Astrocyte (in vitro differentiated cells and primary cell): ENCODE data around the gene NDUFA9. TPM values are rescaled to one million over a fixed set of nuclear protein-coding genes. Genes with fewer than 3 reads are reported as not detected.

ENCODE experiments used
- DNase-seq: peaks from one replicate; pipeline ENCODE4 v3.0.0-alpha.2; 2010; ENCODE audit warnings: low read depth
- FAIRE-seq: peaks from 2 replicates; lab custom pipeline; 2011; peaks lifted over from hg19 to GRCh38; lab: Jason Lieb, UNC
- H2AFZ ChIP-seq: 2 replicates; pipeline ENCODE4 v1.6.0; 2012; ENCODE audit warnings: low read depth, low read length, inconsistent platforms
- H3K27ac ChIP-seq: 2 replicates; pipeline ENCODE4 v1.5.1; 2011; ENCODE audit warnings: low read depth, low read length, inconsistent platforms
- H3K27me3 ChIP-seq: 2 replicates; pipeline ENCODE4 v1.6.0; 2011; ENCODE audit warnings: low read length, inconsistent platforms; ENCODE audit not compliant: insufficient read depth
- H3K36me3 ChIP-seq: 2 replicates; pipeline ENCODE4 v1.5.1; 2011; ENCODE audit warnings: low read length, inconsistent platforms; ENCODE audit not compliant: insufficient read depth
- H3K4me1 ChIP-seq: 2 replicates; pipeline ENCODE4 v1.5.1; 2011; ENCODE audit warnings: low read length, inconsistent platforms; ENCODE audit not compliant: insufficient read depth
- H3K4me2 ChIP-seq: 2 replicates; pipeline ENCODE4 v1.6.0; 2012; ENCODE audit warnings: low read length, inconsistent platforms
- H3K4me3 ChIP-seq: 2 replicates; pipeline ENCODE4 v1.5.1; 2011; ENCODE audit warnings: low read depth, mild to moderate bottlenecking, low read length, inconsistent platforms; ENCODE audit not compliant: insufficient read depth
- H3K79me2 ChIP-seq: 2 replicates; pipeline ENCODE4 v1.6.0; 2012; ENCODE audit warnings: mild to moderate bottlenecking, low read length, inconsistent platforms; ENCODE audit not compliant: insufficient read depth
- H3K9ac ChIP-seq: 2 replicates; pipeline ENCODE4 v1.6.0; 2012; ENCODE audit warnings: mild to moderate bottlenecking, low read length, inconsistent platforms
- H3K9me3 ChIP-seq: 2 replicates; pipeline ENCODE4 v1.5.1; 2012; ENCODE audit warnings: low read depth, mild to moderate bottlenecking, low read length, inconsistent platforms; ENCODE audit not compliant: insufficient read depth
- H4K20me1 ChIP-seq: 2 replicates; pipeline ENCODE4 v1.6.0; 2012; ENCODE audit warnings: low read length, inconsistent platforms; ENCODE audit not compliant: insufficient read depth
- H3K27ac Mint-ChIP-seq: one replicate; pipeline ENCODE4 v1.8.0; 2021; ENCODE audit warnings: mild to moderate bottlenecking, mixed read lengths; ENCODE audit not compliant: unreplicated experiment
- H3K27me3 Mint-ChIP-seq: one replicate; pipeline ENCODE4 v1.8.0; 2021; ENCODE audit warnings: low read depth, mixed read lengths; ENCODE audit not compliant: unreplicated experiment
- H3K36me3 Mint-ChIP-seq: one replicate; pipeline ENCODE4 v1.8.0; 2021; ENCODE audit warnings: low read depth, mixed read lengths; ENCODE audit not compliant: unreplicated experiment
- H3K4me1 Mint-ChIP-seq: one replicate; pipeline ENCODE4 v1.8.0; 2021; ENCODE audit warnings: low read depth, mixed read lengths; ENCODE audit not compliant: unreplicated experiment
- H3K4me3 Mint-ChIP-seq: one replicate; pipeline ENCODE4 v1.8.0; 2021; ENCODE audit warnings: mild to moderate bottlenecking, moderate library complexity, mixed read lengths; ENCODE audit not compliant: unreplicated experiment
- H3K9me3 Mint-ChIP-seq: one replicate; pipeline ENCODE4 v1.8.0; 2021; ENCODE audit warnings: mild to moderate bottlenecking, mixed read lengths; ENCODE audit not compliant: unreplicated experiment
- EZH2 ChIP-seq: IDR thresholded peaks from 2 replicates; pipeline ENCODE4 v1.6.1; 2012; ENCODE audit warnings: mild to moderate bottlenecking, low read length, inconsistent platforms; ENCODE audit not compliant: insufficient read depth
- total RNA-seq: library from RNA; stranded (reverse); gene quantifications from 2 replicates; pipeline ENCODE4 v1.2.1, GENCODE V29; 2021
- TF ChIP-seq, protein P1 (sequence below): IDR thresholded peaks from 2 replicates; pipeline ENCODE4 v1.5.1; 2011; ENCODE audit warnings: low read depth, mild to moderate bottlenecking, inconsistent platforms, low read length, moderate library complexity; ENCODE audit not compliant: insufficient read depth

The NDUFA9 gene
- total RNA-seq, 1 donor from 2014 or later: 101 TPM

DNA sequence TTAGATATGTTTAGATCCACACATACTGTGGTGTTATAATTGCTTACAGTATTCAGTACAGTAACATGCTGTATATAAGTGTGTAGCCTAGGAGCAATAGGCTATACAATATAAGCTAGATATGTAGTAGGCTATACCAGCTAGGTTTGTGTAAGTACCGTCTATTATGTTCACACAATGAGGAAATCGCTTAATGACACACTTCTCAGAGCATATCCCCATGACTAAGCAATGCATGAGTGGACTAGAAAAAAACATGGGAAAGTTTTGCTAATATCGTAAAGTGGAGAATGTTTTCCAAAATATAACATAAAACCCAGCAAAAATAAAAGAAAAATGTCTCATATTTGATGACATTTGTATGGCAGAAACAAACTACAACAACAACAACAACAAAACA is 27.4 kb upstream of the NDUFA9 start:
- H4K20me1 ChIP-seq: no peaks in the 10 kb centered on the region
- H3K27me3 ChIP-seq: peaks cover 2% of the 10 kb centered on the region
- H3K27ac Mint-ChIP-seq: no peak overlapping the region
- peaks cover 11% of the 10 kb centered on the region for H3K27me3 Mint-ChIP-seq
- no peaks in the 10 kb centered on the region for H3K79me2 ChIP-seq
- H3K9me3 ChIP-seq: no peaks in the 10 kb centered on the region
- TF ChIP-seq, protein P1, sequence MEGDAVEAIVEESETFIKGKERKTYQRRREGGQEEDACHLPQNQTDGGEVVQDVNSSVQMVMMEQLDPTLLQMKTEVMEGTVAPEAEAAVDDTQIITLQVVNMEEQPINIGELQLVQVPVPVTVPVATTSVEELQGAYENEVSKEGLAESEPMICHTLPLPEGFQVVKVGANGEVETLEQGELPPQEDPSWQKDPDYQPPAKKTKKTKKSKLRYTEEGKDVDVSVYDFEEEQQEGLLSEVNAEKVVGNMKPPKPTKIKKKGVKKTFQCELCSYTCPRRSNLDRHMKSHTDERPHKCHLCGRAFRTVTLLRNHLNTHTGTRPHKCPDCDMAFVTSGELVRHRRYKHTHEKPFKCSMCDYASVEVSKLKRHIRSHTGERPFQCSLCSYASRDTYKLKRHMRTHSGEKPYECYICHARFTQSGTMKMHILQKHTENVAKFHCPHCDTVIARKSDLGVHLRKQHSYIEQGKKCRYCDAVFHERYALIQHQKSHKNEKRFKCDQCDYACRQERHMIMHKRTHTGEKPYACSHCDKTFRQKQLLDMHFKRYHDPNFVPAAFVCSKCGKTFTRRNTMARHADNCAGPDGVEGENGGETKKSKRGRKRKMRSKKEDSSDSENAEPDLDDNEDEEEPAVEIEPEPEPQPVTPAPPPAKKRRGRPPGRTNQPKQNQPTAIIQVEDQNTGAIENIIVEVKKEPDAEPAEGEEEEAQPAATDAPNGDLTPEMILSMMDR: no peak
- TF ChIP-seq EZH2: no peak
- H3K4me1 Mint-ChIP-seq: no peaks in the 10 kb centered on the region
- H3K4me3 Mint-ChIP-seq: no peak overlapping the region
- DNase-seq (no peak), FAIRE-seq (no peak)
- no peak overlapping the region for H3K27ac ChIP-seq
- H3K9me3 Mint-ChIP-seq: no peaks in the 10 kb centered on the region
- no peak overlapping the region for H3K4me2 ChIP-seq
- no peaks in the 10 kb centered on the region for H3K36me3 Mint-ChIP-seq
- no peak overlapping the region for H3K9ac ChIP-seq
- H3K4me3 ChIP-seq: no peak overlapping the region
- no peaks in the 10 kb centered on the region for H3K36me3 ChIP-seq
- H2AFZ ChIP-seq: no peak overlapping the region
- H3K4me1 ChIP-seq: no peaks in the 10 kb centered on the region

DNA sequence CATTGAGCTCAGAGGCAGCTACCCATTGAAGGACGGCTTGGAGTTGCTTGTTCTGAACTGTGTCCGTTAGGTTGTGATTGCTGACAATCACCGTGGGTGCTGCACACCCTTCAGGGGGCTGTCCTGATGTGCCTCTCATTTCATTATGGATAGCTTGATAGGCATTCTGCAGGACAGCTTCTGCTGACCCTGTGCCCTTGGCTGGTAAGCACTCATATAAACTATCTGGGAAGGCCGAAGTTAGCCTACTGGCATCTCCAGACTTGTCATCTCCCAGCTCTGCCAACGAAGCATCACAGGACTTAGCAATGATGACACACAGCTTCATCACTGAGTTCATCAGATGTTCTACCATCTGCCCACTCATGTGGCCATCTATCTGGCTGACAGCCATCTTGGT is 22.4 kb upstream of the NDUFA9 start:
- FAIRE-seq: no peak
- H3K4me1 ChIP-seq: no peaks in the 10 kb centered on the region

DNA sequence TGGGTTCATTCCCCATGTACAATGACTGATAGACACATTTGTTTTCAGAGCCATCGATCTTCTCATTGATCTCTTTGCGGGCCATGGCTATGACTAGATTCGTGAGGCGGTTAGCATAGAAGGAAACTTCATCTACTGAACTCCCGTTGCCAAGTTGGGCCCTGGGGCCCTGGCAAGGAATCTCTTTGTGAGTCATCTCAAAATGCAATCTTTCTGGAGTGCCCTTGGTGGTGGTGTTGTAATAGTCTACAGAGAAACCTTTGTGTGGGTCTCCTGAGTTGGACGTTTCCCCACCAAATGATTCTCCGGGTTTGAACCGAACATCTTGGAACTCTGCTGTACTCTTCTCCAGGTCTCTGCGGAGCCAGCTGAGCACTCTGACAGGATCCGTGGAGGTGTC is 20.5 kb upstream of the NDUFA9 start:
- no peaks in the 10 kb centered on the region for H3K36me3 ChIP-seq
- no peak overlapping the region for H3K9ac ChIP-seq
- no peaks in the 10 kb centered on the region for H3K79me2 ChIP-seq
- H2AFZ ChIP-seq: no peak overlapping the region
- no peak overlapping the region for H3K4me2 ChIP-seq
- Mint-ChIP-seq H3K9me3 (peaks cover 9% of the 10 kb centered on the region), H3K4me1 (no peaks in the 10 kb centered on the region), H3K36me3 (no peaks in the 10 kb centered on the region), H3K27ac (no peak overlapping the region), H3K4me3 (no peak overlapping the region), H3K27me3 (peaks cover 17% of the 10 kb centered on the region)
- H3K27ac ChIP-seq: no peak overlapping the region
- no peaks in the 10 kb centered on the region for H4K20me1 ChIP-seq
- H3K9me3 ChIP-seq: no peaks in the 10 kb centered on the region
- H3K4me3 ChIP-seq: no peak overlapping the region
- no peaks in the 10 kb centered on the region for H3K4me1 ChIP-seq
- DNase-seq: no peak
- TF ChIP-seq, protein P1: no peak
- TF ChIP-seq EZH2: no peak
- FAIRE-seq: no peak
- H3K27me3 ChIP-seq: peaks cover 6% of the 10 kb centered on the region

More for the DNA sequence above, 22.4 kb upstream of the NDUFA9 start:
- Histone ChIP-seq H3K9me3 (no peaks in the 10 kb centered on the region), H3K27ac (no peak overlapping the region), H3K4me2 (no peak overlapping the region), H3K27me3 (peaks cover 6% of the 10 kb centered on the region), H2AFZ (no peak overlapping the region), H3K79me2 (no peaks in the 10 kb centered on the region), H3K9ac (no peak overlapping the region), H3K36me3 (no peaks in the 10 kb centered on the region), H4K20me1 (no peaks in the 10 kb centered on the region), H3K4me3 (no peak overlapping the region)
- TF ChIP-seq, protein P1: no peak
- Mint-ChIP-seq H3K27ac (no peak overlapping the region), H3K4me3 (no peak overlapping the region), H3K4me1 (no peaks in the 10 kb centered on the region), H3K36me3 (no peaks in the 10 kb centered on the region), H3K27me3 (peaks cover 17% of the 10 kb centered on the region), H3K9me3 (peaks cover 9% of the 10 kb centered on the region)
- DNase-seq: no peak
